ENCODE results near the gene ETV6.

ETV6 gene

GRCh38 chr12:11780521-11781101 lies 131.1 kb downstream of the ETV6 start:
- ATAC-seq, result peak in 1 of 2 donors; percentile 41

- ATAC-seq, result no peak
These were observed 133.5 kb downstream of the ETV6 start for GRCh38 chr12:11782914-11783420.

- ATAC-seq, result no peak
These were observed 136.2 kb downstream of the ETV6 start for GRCh38 chr12:11785712-11786111.

GRCh38 chr12:11786638-11787365 lies 137.3 kb downstream of the ETV6 start:
- no peak for ATAC-seq

- ATAC-seq, result no peak
These were observed 138.0 kb downstream of the ETV6 start for GRCh38 chr12:11787437-11787836.

- no peak for ATAC-seq
These were observed 138.7 kb downstream of the ETV6 start for GRCh38 chr12:11787933-11788849.

GRCh38 chr12:11793921-11794710 lies 144.6 kb downstream of the ETV6 start:
- no peak for ATAC-seq

GRCh38 chr12:11794751-11795150 lies 145.3 kb downstream of the ETV6 start:
- ATAC-seq, result no peak

GRCh38 chr12:11795192-11795912 lies 145.9 kb downstream of the ETV6 start:
- ATAC-seq, result no peak

- ATAC-seq, result no peak
These were observed 146.5 kb downstream of the ETV6 start for GRCh38 chr12:11795913-11796459.

GRCh38 chr12:11797317-11797913 lies 147.9 kb downstream of the ETV6 start:
- ATAC-seq, result no peak

GRCh38 chr12:11798006-11798708 lies 148.7 kb downstream of the ETV6 start:
- ATAC-seq, result no peak

GRCh38 chr12:11798856-11799501 lies 149.5 kb downstream of the ETV6 start:
- no peak for ATAC-seq

- no peak for ATAC-seq
These were observed 150.0 kb downstream of the ETV6 start for GRCh38 chr12:11799502-11799873.

- ATAC-seq, result no peak
These were observed 152.2 kb downstream of the ETV6 start for GRCh38 chr12:11801643-11802042.

GRCh38 chr12:11804130-11804529 lies 154.7 kb downstream of the ETV6 start:
- no peak for ATAC-seq

GRCh38 chr12:11805043-11805442 lies 155.6 kb downstream of the ETV6 start:
- ATAC-seq, result no peak

GRCh38 chr12:11805680-11806079 lies 156.2 kb downstream of the ETV6 start:
- ATAC-seq, result no peak

- no peak for ATAC-seq
These were observed 158.0 kb downstream of the ETV6 start for GRCh38 chr12:11807458-11807857.

GRCh38 chr12:11808931-11809330 lies 159.5 kb downstream of the ETV6 start:
- no peak for ATAC-seq
